Measurements from ENCODE around the gene CRYGD. TPM values are rescaled to one million over a fixed set of nuclear protein-coding genes. Genes with fewer than 3 reads are reported as not detected.
"Not testable (repeated sequence)": the region's sequence is repeated elsewhere in the genome, so short reads cannot be mapped to it uniquely, and the experiment has no call there.

The CRYGD gene
- total RNA-seq, 1 donor from 2014 or later = not detected

DNA sequence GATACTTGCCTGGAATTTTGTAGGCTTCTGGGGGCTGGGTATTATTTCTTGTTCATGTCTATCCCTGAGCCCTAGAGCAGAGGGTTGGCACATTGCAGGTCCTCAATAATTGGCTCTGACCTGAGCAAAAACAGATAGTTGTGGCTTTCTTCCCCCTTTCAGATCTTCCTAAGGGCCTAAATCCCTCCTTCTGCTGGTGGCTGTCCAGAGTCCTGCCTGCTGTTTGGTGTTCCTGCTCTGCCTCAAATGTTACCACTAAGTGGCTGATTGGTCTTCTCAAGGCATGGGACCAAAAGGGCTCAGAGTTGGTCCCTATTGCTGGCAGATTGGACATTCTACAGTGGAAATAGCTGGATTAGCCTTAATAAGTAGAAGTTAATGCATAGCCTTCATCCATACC lies 22.7 kb upstream of the CRYGD start:
- Histone ChIP-seq H3K36me3 (ENCODE audit: control insufficient read depth in 3 of 3, insufficient read depth in 3 of 3, low read length in 3 of 3) (no peaks in the 10 kb centered on the region), H3K9me3 (ENCODE audit: control insufficient read depth in 3 of 3, low read length in 3 of 3) (no peaks in the 10 kb centered on the region), H3K27ac (ENCODE audit: low read depth, low read length) (no peak overlapping the region), H3K27me3 (ENCODE audit: control insufficient read depth in 3 of 3, insufficient read depth in 3 of 3, low read length in 3 of 3) (peaks cover 0 to 4% (median 0%) of the 10 kb centered on the region in 3 donors), H3K4me1 (ENCODE audit: control insufficient read depth in 3 of 3, insufficient read depth in 3 of 3, low read length in 3 of 3) (no peaks in the 10 kb centered on the region), H3K9ac (ENCODE audit: low read depth in 1 of 3, low read length in 3 of 3) (no peak overlapping the region), H3K4me3 (ENCODE audit: low read length in 3 of 3) (no peak overlapping the region)

DNA sequence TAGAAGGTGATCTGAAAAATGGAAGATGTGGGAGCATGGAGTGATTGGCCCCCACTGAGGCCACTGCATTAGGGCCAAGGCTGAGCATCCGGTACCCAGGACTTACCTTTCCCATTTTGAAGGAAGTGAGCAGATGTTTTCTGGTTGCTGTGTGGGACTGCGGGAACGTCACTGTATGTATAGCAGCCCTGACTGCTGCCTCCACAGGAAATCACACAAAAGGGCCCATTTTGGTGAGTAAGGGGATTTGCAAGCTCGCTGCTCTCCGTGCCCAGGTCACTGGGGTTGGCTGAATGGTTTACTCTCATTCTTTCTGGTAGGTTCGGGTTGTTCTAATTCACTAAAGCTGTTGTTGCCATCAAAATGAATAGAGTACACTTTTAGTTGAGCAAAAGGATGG lies 21.7 kb upstream of the CRYGD start, which contains the start of gene CRYGB:
TSS of gene CRYGB (minus strand) at position 153 of the 400 bp plus-strand sequence. CDS start at position 115, 38 bp downstream.
- H3K9me3 ChIP-seq (ENCODE audit: control insufficient read depth in 3 of 3, low read length in 3 of 3) = no peaks in the 10 kb centered on the region
- no peaks in the 10 kb centered on the region for H3K36me3 ChIP-seq (ENCODE audit: control insufficient read depth in 3 of 3, insufficient read depth in 3 of 3, low read length in 3 of 3)

GRCh38 chr2:208142925-208143799 lies 18.8 kb upstream of the CRYGD start:
- Histone ChIP-seq H3K36me3 (ENCODE audit: control insufficient read depth in 3 of 3, insufficient read depth in 3 of 3, low read length in 3 of 3) (no peaks in the 10 kb centered on the region), H3K4me1 (ENCODE audit: control insufficient read depth in 3 of 3, insufficient read depth in 3 of 3, low read length in 3 of 3) (no peaks in the 10 kb centered on the region), H3K4me3 (ENCODE audit: low read length in 3 of 3) (no peak overlapping the region), H3K9me3 (ENCODE audit: control insufficient read depth in 3 of 3, low read length in 3 of 3) (no peaks in the 10 kb centered on the region), H3K27ac (ENCODE audit: low read depth, low read length) (no peak overlapping the region), H3K27me3 (ENCODE audit: control insufficient read depth in 3 of 3, insufficient read depth in 3 of 3, low read length in 3 of 3) (peaks cover 0 to 4% (median 0%) of the 10 kb centered on the region in 3 donors), H3K9ac (ENCODE audit: low read depth in 1 of 3, low read length in 3 of 3) (no peak overlapping the region)

More for the DNA sequence above, 21.7 kb upstream of the CRYGD start, which contains the start of gene CRYGB:
- no peak within 1 kb of the TSS for H3K27ac ChIP-seq (ENCODE audit: low read depth, low read length)
- peaks cover 0 to 4% (median 0%) of the 10 kb centered on the region in 3 donors for H3K27me3 ChIP-seq (ENCODE audit: control insufficient read depth in 3 of 3, insufficient read depth in 3 of 3, low read length in 3 of 3)
- no peak within 1 kb of the TSS for H3K9ac ChIP-seq (ENCODE audit: low read depth in 1 of 3, low read length in 3 of 3)
- H3K4me3 ChIP-seq (ENCODE audit: low read length in 3 of 3) = no peak within 1 kb of the TSS
- H3K4me1 ChIP-seq (ENCODE audit: control insufficient read depth in 3 of 3, insufficient read depth in 3 of 3, low read length in 3 of 3) = no peaks in the 10 kb centered on the region

GRCh38 chr2:208142240-208142924 lies 18.1 kb upstream of the CRYGD start:
- Histone ChIP-seq H3K36me3 (ENCODE audit: control insufficient read depth in 3 of 3, insufficient read depth in 3 of 3, low read length in 3 of 3) (no peaks in the 10 kb centered on the region), H3K27ac (ENCODE audit: low read depth, low read length) (no peak overlapping the region), H3K4me1 (ENCODE audit: control insufficient read depth in 3 of 3, insufficient read depth in 3 of 3, low read length in 3 of 3) (no peaks in the 10 kb centered on the region), H3K4me3 (ENCODE audit: low read length in 3 of 3) (no peak overlapping the region), H3K27me3 (ENCODE audit: control insufficient read depth in 3 of 3, insufficient read depth in 3 of 3, low read length in 3 of 3) (peaks cover 0 to 4% (median 0%) of the 10 kb centered on the region in 3 donors), H3K9ac (ENCODE audit: low read depth in 1 of 3, low read length in 3 of 3) (no peak overlapping the region), H3K9me3 (ENCODE audit: control insufficient read depth in 3 of 3, low read length in 3 of 3) (no peaks in the 10 kb centered on the region)

GRCh38 chr2:208139447-208139846 lies 15.1 kb upstream of the CRYGD start:
- Histone ChIP-seq H3K36me3 (ENCODE audit: control insufficient read depth in 3 of 3, insufficient read depth in 3 of 3, low read length in 3 of 3) (no peaks in the 10 kb centered on the region), H3K9me3 (ENCODE audit: control insufficient read depth in 3 of 3, low read length in 3 of 3) (no peaks in the 10 kb centered on the region), H3K4me1 (ENCODE audit: control insufficient read depth in 3 of 3, insufficient read depth in 3 of 3, low read length in 3 of 3) (no peaks in the 10 kb centered on the region), H3K9ac (ENCODE audit: low read depth in 1 of 3, low read length in 3 of 3) (no peak overlapping the region), H3K4me3 (ENCODE audit: low read length in 3 of 3) (no peak overlapping the region), H3K27me3 (ENCODE audit: control insufficient read depth in 3 of 3, insufficient read depth in 3 of 3, low read length in 3 of 3) (no peaks in the 10 kb centered on the region), H3K27ac (ENCODE audit: low read depth, low read length) (no peak overlapping the region)

GRCh38 chr2:208138334-208138733 lies 14.0 kb upstream of the CRYGD start:
- H3K27me3 ChIP-seq (ENCODE audit: control insufficient read depth in 3 of 3, insufficient read depth in 3 of 3, low read length in 3 of 3); H3K4me1 ChIP-seq (ENCODE audit: control insufficient read depth in 3 of 3, insufficient read depth in 3 of 3, low read length in 3 of 3); H3K27ac ChIP-seq (ENCODE audit: low read depth, low read length); H3K9me3 ChIP-seq (ENCODE audit: control insufficient read depth in 3 of 3, low read length in 3 of 3); H3K4me3 ChIP-seq (ENCODE audit: low read length in 3 of 3); H3K9ac ChIP-seq (ENCODE audit: low read depth in 1 of 3, low read length in 3 of 3); H3K36me3 ChIP-seq (ENCODE audit: control insufficient read depth in 3 of 3, insufficient read depth in 3 of 3, low read length in 3 of 3): not testable (repeated sequence)

- no peak overlapping the region for H3K4me3 ChIP-seq (ENCODE audit: low read length in 3 of 3)
- no peak overlapping the region for H3K9ac ChIP-seq (ENCODE audit: low read depth in 1 of 3, low read length in 3 of 3)
- no peaks in the 10 kb centered on the region for H3K9me3 ChIP-seq (ENCODE audit: control insufficient read depth in 3 of 3, low read length in 3 of 3)
- H3K27me3 ChIP-seq (ENCODE audit: control insufficient read depth in 3 of 3, insufficient read depth in 3 of 3, low read length in 3 of 3) = no peaks in the 10 kb centered on the region
- H3K4me1 ChIP-seq (ENCODE audit: control insufficient read depth in 3 of 3, insufficient read depth in 3 of 3, low read length in 3 of 3) = no peaks in the 10 kb centered on the region
- no peaks in the 10 kb centered on the region for H3K36me3 ChIP-seq (ENCODE audit: control insufficient read depth in 3 of 3, insufficient read depth in 3 of 3, low read length in 3 of 3)
- H3K27ac ChIP-seq (ENCODE audit: low read depth, low read length) = no peak overlapping the region
These were observed 12.4 kb upstream of the CRYGD start for GRCh38 chr2:208136716-208137094.

GRCh38 chr2:208135794-208136715 lies 11.7 kb upstream of the CRYGD start:
- Histone ChIP-seq H3K27me3 (ENCODE audit: control insufficient read depth in 3 of 3, insufficient read depth in 3 of 3, low read length in 3 of 3) (no peaks in the 10 kb centered on the region), H3K9me3 (ENCODE audit: control insufficient read depth in 3 of 3, low read length in 3 of 3) (no peaks in the 10 kb centered on the region)

GRCh38 chr2:208134928-208135586 lies 10.7 kb upstream of the CRYGD start:
- no peaks in the 10 kb centered on the region for H3K36me3 ChIP-seq (ENCODE audit: control insufficient read depth in 3 of 3, insufficient read depth in 3 of 3, low read length in 3 of 3)
- no peak overlapping the region for H3K9ac ChIP-seq (ENCODE audit: low read depth in 1 of 3, low read length in 3 of 3)
- H3K4me3 ChIP-seq (ENCODE audit: low read length in 3 of 3) = no peak overlapping the region
- no peaks in the 10 kb centered on the region for H3K4me1 ChIP-seq (ENCODE audit: control insufficient read depth in 3 of 3, insufficient read depth in 3 of 3, low read length in 3 of 3)
- H3K9me3 ChIP-seq (ENCODE audit: control insufficient read depth in 3 of 3, low read length in 3 of 3) = no peaks in the 10 kb centered on the region
- H3K27me3 ChIP-seq (ENCODE audit: control insufficient read depth in 3 of 3, insufficient read depth in 3 of 3, low read length in 3 of 3) = no peaks in the 10 kb centered on the region
- no peak overlapping the region for H3K27ac ChIP-seq (ENCODE audit: low read depth, low read length)

More at GRCh38 chr2:208135794-208136715, 11.7 kb upstream of the CRYGD start:
- Histone ChIP-seq H3K36me3 (ENCODE audit: control insufficient read depth in 3 of 3, insufficient read depth in 3 of 3, low read length in 3 of 3) (no peaks in the 10 kb centered on the region), H3K9ac (ENCODE audit: low read depth in 1 of 3, low read length in 3 of 3) (no peak overlapping the region), H3K4me3 (ENCODE audit: low read length in 3 of 3) (no peak overlapping the region), H3K27ac (ENCODE audit: low read depth, low read length) (no peak overlapping the region), H3K4me1 (ENCODE audit: control insufficient read depth in 3 of 3, insufficient read depth in 3 of 3, low read length in 3 of 3) (no peaks in the 10 kb centered on the region)

All from skeletal muscle tissue (tissue), 4 donors.